Umbilical cord (tissue), 2 donors: ENCODE measurements around the gene ADAMTS13. TPM values are rescaled to one million over a fixed set of nuclear protein-coding genes. Genes with fewer than 3 reads are reported as not detected.
A peak's percentile ranks its signal among the peaks of the same experiment; 100 is the strongest.

Source experiments
- DNase-seq: peaks from one replicate; pipeline ENCODE4 v3.0.0-alpha.2; 2015; ENCODE audit warnings: low spot score
- total RNA-seq: library from RNA; depleted of rRNA; stranded (reverse); fragments of >200 nt; gene quantifications from one replicate; pipeline ENCODE4 v1.2.3, GENCODE V29; 2014; ENCODE audit warnings: low replicate concordance; ENCODE audit not compliant: insufficient read depth

ADAMTS13 gene
- total RNA-seq, 1 donor from 2014 or later, result 2.2 TPM

GRCh38 chr9:133454325-133454724, 32.2 kb downstream of the ADAMTS13 start:
- DNase-seq, result no peak

- no peak for DNase-seq
Measured at GRCh38 chr9:133454943-133455673, 32.9 kb downstream of the ADAMTS13 start.

- no peak for DNase-seq
Measured at GRCh38 chr9:133455936-133456335, 33.8 kb downstream of the ADAMTS13 start.

- no peak for DNase-seq
Measured at GRCh38 chr9:133456409-133456808, 34.2 kb downstream of the ADAMTS13 start.

- DNase-seq, result no peak
Measured at GRCh38 chr9:133457233-133457632, 35.1 kb downstream of the ADAMTS13 start.

GRCh38 chr9:133457748-133458147, 35.6 kb downstream of the ADAMTS13 start:
- DNase-seq, result no peak

DNA sequence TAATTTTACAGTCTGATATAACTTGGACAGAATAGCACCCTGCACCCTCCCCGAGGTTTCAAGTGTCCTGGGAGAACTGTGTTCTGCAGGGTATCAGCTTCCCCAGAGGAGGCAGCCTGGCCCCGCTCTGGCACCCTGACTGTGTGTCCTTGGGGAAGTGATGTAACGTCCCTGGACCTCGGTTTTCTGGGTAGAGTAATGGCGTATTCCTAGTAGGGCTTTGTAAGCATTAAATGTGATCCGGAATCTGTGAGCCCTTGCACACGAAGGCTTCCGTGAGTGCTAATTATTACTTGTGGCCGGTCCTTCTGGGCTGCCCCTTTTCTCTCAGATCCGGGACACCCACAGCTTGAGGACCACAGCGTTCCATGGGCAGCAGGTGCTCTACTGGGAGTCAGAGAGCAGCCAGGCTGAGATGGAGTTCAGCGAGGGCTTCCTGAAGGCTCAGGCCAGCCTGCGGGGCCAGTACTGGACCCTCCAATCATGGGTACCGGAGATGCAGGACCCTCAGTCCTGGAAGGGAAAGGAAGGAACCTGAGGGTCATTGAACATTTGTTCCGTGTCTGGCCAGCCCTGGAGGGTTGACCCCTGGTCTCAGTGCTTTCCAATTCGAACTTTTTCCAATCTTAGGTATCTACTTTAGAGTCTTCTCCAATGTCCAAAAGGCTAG, 36.6 kb downstream of the ADAMTS13 start:
- DNase-seq, result no peak

- DNase-seq, result peak; percentile 96
Measured at GRCh38 chr9:133459476-133460404, 37.6 kb downstream of the ADAMTS13 start, which contains the start of gene CACFD1. Gene CACFD1 (plus strand): TSS chr9:133459978. CDS start chr9:133460067, 89 bp downstream.

- no peak for DNase-seq
Measured at GRCh38 chr9:133460405-133461175, 38.4 kb downstream of the ADAMTS13 start.

- DNase-seq, result no peak
Measured at GRCh38 chr9:133461975-133462374, 39.8 kb downstream of the ADAMTS13 start.

DNA sequence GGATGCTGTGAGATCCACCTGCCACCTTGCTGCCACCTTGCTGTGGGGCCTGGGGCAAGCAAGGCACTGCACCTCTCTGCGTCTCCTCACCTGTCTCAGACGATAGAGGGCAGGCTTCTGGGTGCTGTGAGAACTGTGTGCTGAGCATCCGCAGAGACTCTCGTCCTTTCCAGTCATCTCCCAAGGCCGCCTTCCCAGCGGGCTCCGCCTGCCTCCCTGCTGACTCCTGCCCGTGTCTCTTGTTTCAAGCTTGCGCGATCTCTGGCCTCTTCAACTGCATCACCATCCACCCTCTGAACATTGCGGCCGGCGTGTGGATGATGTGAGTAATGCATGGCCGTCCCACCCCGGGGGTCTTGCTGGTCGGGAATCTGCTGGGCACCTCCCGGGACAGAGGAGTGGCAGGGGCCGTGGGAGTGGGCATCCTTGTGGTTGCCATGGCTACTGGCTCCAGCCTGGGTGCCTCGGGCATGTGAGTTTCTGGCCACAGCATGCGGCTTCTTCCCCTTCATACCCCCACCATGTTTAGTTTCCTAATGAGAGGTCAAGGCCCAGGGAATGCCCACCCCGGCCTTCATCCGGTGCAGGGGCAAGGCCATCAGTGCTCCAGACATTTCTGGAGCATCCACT, 41.2 kb downstream of the ADAMTS13 start:
- no peak for DNase-seq

DNA sequence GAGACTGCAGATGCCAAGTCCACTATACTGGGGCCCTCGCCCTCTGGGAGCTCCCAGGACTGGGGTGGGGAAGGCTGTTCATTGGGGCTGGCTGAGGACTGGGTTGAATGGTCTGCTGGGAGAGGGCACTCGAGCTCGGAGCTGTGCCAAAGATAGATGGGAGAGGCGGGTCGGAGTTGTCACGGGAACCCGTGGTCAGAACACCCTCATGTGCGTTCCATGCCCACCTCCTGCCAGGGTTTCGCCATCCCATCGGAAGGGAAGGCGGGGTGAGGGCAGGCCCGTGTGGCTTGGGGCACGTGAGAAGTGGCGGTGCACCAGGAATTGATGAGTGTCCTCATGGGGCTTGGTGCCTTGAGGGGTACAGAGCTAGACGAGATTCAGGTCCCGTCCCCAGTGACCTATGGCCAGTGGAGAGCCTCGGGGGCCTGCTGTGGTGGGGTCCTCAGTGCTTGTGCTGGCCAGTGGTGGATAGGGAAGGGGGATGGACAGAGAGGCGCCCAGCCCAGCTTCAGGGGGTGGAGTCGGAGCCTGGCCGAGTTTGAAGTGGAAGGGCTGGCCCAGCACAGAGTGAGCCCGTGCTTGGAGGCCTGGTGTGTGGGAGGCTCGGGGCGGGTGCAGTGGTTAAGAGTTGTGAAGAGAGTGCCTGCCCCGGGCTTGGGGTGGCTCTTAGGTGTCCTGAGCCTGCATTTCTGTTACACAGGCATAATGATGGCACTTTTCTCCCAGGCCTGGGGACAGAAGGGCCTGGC, 41.9 kb downstream of the ADAMTS13 start:
- no peak for DNase-seq

DNA sequence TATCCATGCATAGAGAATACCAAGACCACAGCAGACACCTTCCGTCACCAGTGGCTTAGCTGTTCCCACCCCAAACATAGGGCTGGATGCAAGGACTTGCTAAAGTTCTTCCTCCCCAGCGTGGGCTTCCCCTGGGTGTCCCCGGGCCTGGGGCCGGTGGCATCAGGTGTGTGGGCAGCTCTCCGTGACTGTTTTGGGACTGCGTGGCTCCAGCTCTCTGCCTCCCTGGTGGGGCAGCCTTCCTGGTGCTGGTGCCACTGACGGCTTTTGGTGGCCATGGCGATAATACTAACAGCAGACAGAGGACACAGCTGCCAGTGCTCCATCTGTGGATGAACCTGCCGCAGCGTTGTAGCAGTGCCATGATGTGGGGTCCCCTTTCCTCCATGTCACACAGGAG, 42.5 kb downstream of the ADAMTS13 start:
- no peak for DNase-seq

DNA sequence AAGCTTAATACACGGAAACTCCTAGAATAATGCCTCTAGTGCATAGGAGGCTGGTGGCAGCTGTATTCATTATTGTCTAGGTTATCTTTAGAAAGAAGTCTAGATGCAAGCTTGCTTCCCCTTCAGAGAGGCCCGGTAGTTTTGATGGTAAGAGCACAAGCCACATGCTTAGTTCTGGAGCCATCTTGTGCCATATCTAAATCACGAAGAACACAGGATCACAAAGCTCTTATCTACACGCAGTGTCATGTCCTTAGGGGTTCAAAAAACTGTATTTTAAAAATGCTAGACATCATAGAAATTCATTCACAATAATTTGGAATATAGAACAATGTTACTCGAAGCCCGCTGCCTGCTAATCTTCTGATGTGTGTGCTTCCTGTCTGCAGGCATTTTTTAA, 43.8 kb downstream of the ADAMTS13 start:
- DNase-seq, result no peak

DNA sequence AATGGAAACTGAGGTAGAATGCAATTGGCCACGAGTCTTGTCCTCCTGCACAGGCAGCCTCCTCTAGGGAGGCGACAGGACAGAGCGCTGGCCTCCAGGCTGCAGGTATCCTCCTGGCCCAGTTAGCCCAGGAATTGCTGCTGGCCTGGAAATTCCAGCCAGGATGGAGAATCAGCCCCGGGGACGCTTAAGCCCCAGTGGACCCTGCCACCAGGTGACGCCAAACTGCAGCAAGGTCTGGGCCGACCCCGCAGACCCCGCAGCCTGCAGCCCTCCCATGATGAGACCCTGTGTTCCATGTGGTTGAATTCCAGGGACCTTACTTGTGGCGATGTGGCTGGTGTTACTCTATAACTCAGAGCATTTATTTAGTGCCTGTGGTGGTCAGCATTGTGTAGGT, 44.9 kb downstream of the ADAMTS13 start:
- DNase-seq, result no peak

DNA sequence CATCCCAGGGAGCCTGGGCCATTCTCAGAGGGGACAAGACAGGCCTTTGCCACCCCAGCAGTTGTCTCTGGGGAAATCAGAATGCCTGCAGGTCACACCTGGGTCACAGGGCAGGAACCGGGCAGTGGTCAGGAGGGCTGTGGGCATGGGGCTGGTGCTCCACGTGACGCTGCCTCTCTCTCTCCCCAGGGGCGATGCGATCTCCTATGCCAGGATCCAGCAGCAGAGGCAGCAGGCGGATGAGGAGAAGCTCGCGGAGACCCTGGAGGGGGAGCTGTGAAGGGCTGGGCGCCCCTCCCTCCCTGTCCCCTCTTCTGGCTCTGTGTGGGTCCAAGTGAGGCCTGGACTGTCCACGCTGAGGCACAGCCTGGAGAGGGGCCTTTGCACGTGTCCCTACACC, 46.2 kb downstream of the ADAMTS13 start:
- DNase-seq, result no peak

- DNase-seq, result no peak
Measured at GRCh38 chr9:133468777-133469421, 46.7 kb downstream of the ADAMTS13 start.

DNA sequence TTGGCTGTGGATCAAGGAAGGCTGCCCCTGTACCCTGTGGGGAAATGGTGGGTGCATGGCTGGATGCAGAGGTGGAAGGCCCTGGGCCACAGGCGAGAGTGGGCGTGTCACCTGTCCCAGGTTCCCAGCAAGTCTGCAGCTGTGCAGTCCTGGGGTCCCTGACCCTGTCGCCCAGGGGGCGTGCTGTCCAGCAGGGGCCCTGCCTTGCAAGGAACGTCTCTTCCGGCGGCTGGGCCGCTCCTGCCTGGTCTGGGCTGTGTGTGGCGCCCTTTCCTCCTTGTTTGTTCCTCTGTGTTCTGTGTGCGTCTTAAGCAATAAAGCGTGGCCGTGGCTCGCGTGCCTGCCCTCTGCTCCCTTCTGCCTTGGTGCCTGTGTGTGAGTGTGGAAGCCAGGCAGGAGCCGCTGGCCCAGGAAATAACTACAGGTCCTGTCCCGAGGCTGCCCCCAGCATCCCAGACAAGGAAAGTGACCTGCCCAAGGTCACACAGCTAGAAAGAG, 48.3 kb downstream of the ADAMTS13 start:
- DNase-seq, result no peak

DNA sequence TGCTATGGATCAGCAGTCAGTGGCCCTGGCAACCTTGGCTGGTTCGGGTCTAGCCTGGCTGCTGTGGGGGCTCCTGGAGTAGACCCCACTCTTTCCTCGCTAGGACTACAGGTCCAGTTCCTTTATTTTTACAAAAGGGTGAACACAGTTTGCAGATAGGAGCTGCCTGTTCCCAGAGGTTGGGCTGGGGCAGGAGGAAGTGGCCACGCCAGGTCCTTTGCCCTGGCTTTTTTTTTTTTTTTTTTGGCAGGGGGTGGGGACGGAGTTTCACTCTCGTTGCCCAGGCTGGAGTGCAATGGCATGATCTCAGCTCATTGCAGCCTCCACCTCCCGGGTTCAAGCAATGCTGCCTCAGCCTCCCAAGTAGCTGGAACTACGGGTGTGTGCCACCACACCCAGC, 48.8 kb downstream of the ADAMTS13 start:
- DNase-seq, result no peak
